Body of pancreas (tissue), 4 donors: ENCODE data around the gene PREX1. TPM values are rescaled to one million over a fixed set of nuclear protein-coding genes. Genes with fewer than 3 reads are reported as not detected.
"Not testable (repeated sequence)": the region's sequence is repeated elsewhere in the genome, so short reads cannot be mapped to it uniquely, and the experiment has no call there.

Experiments used
- ATAC-seq: fragments of 150-250 bp; one replicate; pipeline ENCODE4 v1.9.1; 2016
- DNase-seq, 4 donors: peaks; one replicate each; pipeline ENCODE4 v3.0.0-alpha.2; 2019
- H3K27ac ChIP-seq, 4 donors: fragments of 200-600 bp; sonication (generic); 1 replicate in 3 of 4; 2 replicates in 1 of 4; pipeline versions ENCODE4 v1.5.1 to v1.6.1; 2016 to 2019; ENCODE audit warnings: mild to moderate bottlenecking in 1 of 4, mixed read lengths in 1 of 4, moderate library complexity in 1 of 4
- H3K27me3 ChIP-seq, 2 donors: fragments of 200-600 bp; sonication (generic); one replicate each; pipeline ENCODE4 v1.6.0; 2016; ENCODE audit warnings: mild to moderate bottlenecking in 1 of 2
- H3K36me3 ChIP-seq, 2 donors: fragments of 200-600 bp; sonication (generic); replicated peaks in 1 of 2; 2 replicates each; pipeline ENCODE4 v1.5.1; 2016; ENCODE audit warnings: low read depth in 2 of 2; ENCODE audit not compliant: insufficient read depth in 1 of 2
- H3K4me1 ChIP-seq: fragments of 200-600 bp; sonication (generic); one replicate; pipeline ENCODE4 v1.6.0; 2016
- H3K4me3 ChIP-seq, 2 donors: fragments of 200-600 bp; sonication (generic); 1 replicate in 1 of 2; 2 replicates in 1 of 2; pipeline ENCODE4 v1.5.1; 2016 to 2019
- H3K9me3 ChIP-seq, 3 donors: fragments of 200-600 bp; sonication (generic); 1 replicate in 2 of 3; 2 replicates in 1 of 3; pipeline ENCODE4 v1.5.1; 2016
- POLR2A ChIP-seq, 3 donors: fragments of 450-650 bp; IDR thresholded peaks; one replicate each; pipeline ENCODE4 v1.6.1; 2016; ENCODE audit warnings: antibody characterized with exemption in 3 of 3, mild to moderate bottlenecking in 2 of 3
- WGBS, 2 donors: methylation state at CpG; one replicate each; pipeline ENCODE4 v1.1.5; 2017; 5-methylcytosine and 5-hydroxymethylcytosine counted together
- intact Hi-C: fragments of 100-400 bp; cut with DNase I; formaldehyde crosslinking; loops from one replicate; pipeline ENCODE4 v1.15.1; 2023
- total RNA-seq, 2 donors: library from RNA; depleted of rRNA; stranded (reverse); fragments of >200 nt; gene quantifications; one replicate each; pipeline ENCODE4 v1.1.0, GENCODE V29; 2016
- TF ChIP-seq, protein P1 (sequence below), 7 experiments: fragments of 450-650 bp in 4 of 7; fragments of 200-600 bp in 3 of 7; sonication (generic) in 3 of 7; IDR thresholded peaks; one replicate each; pipeline ENCODE4 v1.5.1; 2016 to 2019; ENCODE audit warnings: antibody characterized with exemption in 7 of 7

The PREX1 gene
- total RNA-seq, 2 donors from 2014 or later: 9.1 to 14.5 TPM

DNA sequence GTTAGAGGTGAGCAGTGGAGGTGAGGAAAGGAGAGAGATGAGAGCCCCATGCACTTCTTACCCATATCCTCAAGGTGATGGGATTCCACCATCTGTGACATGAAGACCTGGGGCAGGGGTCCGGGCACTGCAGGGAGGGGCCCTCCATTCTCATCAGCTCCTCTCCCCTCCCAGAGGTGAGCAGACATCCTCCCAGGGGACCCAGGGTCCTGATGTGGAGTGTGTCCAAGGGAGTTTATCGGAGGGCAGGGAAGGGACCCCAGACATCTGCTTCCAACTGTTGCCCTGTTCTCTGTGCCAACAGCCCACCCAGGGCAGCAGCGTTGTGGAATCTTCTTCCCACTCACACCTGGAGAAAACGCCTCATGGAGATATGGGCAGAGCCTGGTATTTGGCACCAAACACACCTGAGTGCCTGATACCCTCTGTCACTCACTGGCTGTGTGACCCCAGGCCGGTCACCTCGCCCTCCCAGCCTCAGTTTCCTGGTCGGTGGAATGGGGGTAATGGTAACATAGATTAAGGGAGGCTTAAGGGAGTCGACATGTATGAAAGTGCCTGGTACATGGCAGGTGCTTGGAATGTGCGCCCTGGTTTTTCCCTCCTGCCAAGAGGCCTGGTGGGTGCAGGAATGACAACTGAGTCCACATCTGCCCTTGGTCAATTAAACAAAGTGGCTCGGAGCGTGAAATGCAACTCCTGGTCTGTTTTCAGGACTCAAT, 227.9 kb downstream of the PREX1 start:
- WGBS, 2 donors: 53 to 74% methylated on average over 10 to 11 of the region's 11 CpGs
- Histone ChIP-seq H3K4me3 (no peak overlapping the region), H3K36me3 (no peaks in the 10 kb centered on the region), H3K9me3 (no peaks in the 10 kb centered on the region), H3K27me3 (no peaks in the 10 kb centered on the region), H3K4me1 (no peaks in the 10 kb centered on the region), H3K27ac (no peak overlapping the region)
- DNase-seq (no peak), ATAC-seq (no peak)
- TF ChIP-seq, protein P1, sequence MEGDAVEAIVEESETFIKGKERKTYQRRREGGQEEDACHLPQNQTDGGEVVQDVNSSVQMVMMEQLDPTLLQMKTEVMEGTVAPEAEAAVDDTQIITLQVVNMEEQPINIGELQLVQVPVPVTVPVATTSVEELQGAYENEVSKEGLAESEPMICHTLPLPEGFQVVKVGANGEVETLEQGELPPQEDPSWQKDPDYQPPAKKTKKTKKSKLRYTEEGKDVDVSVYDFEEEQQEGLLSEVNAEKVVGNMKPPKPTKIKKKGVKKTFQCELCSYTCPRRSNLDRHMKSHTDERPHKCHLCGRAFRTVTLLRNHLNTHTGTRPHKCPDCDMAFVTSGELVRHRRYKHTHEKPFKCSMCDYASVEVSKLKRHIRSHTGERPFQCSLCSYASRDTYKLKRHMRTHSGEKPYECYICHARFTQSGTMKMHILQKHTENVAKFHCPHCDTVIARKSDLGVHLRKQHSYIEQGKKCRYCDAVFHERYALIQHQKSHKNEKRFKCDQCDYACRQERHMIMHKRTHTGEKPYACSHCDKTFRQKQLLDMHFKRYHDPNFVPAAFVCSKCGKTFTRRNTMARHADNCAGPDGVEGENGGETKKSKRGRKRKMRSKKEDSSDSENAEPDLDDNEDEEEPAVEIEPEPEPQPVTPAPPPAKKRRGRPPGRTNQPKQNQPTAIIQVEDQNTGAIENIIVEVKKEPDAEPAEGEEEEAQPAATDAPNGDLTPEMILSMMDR (IDR thresholded peaks at IDR 0.05): no peak
- no peak for TF ChIP-seq POLR2A (IDR thresholded peaks at IDR 0.05)
- intact Hi-C loops: no loop called here

GRCh38 chr20:48599106-48599747, 228.6 kb downstream of the PREX1 start:
- H3K27ac ChIP-seq: no peak overlapping the region
- H3K4me3 ChIP-seq: no peak overlapping the region
- H3K36me3 ChIP-seq: no peaks in the 10 kb centered on the region
- no peaks in the 10 kb centered on the region for H3K9me3 ChIP-seq
- WGBS, 2 donors: 54 to 80% methylated on average over 1 to 7 of the region's 7 CpGs
- intact Hi-C loops: no loop called here
- no peaks in the 10 kb centered on the region for H3K27me3 ChIP-seq
- TF ChIP-seq, protein P1 (IDR thresholded peaks at IDR 0.05): no peak
- TF ChIP-seq POLR2A (IDR thresholded peaks at IDR 0.05): no peak
- H3K4me1 ChIP-seq: no peaks in the 10 kb centered on the region
- DNase-seq (no peak), ATAC-seq (no peak)

- H3K27me3 ChIP-seq, ATAC-seq, H3K4me3 ChIP-seq, H3K4me1 ChIP-seq, H3K36me3 ChIP-seq, H3K27ac ChIP-seq, H3K9me3 ChIP-seq, DNase-seq, intact Hi-C loops: not testable (repeated sequence)
- 52 to 60% methylated on average over 6 to 16 of the region's 16 CpGs for WGBS, 2 donors
Observed at GRCh38 chr20:48598303-48598941, 229.4 kb downstream of the PREX1 start.

- ATAC-seq: no peak
- H3K27me3 ChIP-seq: no peaks in the 10 kb centered on the region
- TF ChIP-seq POLR2A (IDR thresholded peaks at IDR 0.05): no peak
- TF ChIP-seq, protein P1 (IDR thresholded peaks at IDR 0.05): no peak
- intact Hi-C loops: no loop called here
- H3K4me3 ChIP-seq: no peak overlapping the region
- H3K36me3 ChIP-seq: no peaks in the 10 kb centered on the region
- no peaks in the 10 kb centered on the region for H3K4me1 ChIP-seq
- no peak for DNase-seq
- no peaks in the 10 kb centered on the region for H3K9me3 ChIP-seq
- H3K27ac ChIP-seq: no peak overlapping the region
- 47 to 53% methylated on average over 12 of the region's 12 CpGs for WGBS, 2 donors
Observed at GRCh38 chr20:48597521-48598302, 230.1 kb downstream of the PREX1 start.
